Right atrium auricular region (tissue), 2 donors: ENCODE data around the gene AMPD2. TPM values are rescaled to one million over a fixed set of nuclear protein-coding genes. Genes with fewer than 3 reads are reported as not detected.

Experiments
- DNase-seq: peaks from one replicate; pipeline ENCODE4 v3.0.0-alpha.2; 2019; ENCODE audit warnings: low spot score
- H3K27ac ChIP-seq, 2 donors: fragments of 200-600 bp; sonication (generic); 1 replicate in 1 of 2; 2 replicates in 1 of 2; pipeline ENCODE4 v1.5.1; 2016 to 2019
- H3K27me3 ChIP-seq, 2 donors: fragments of 200-600 bp; sonication (generic); one replicate each; pipeline versions ENCODE4 v1.5.1 to v1.6.0; 2017 to 2019
- H3K36me3 ChIP-seq: fragments of 200-600 bp; sonication (generic); one replicate; pipeline ENCODE4 v1.5.1; 2016
- H3K4me1 ChIP-seq, 2 donors: fragments of 200-600 bp; sonication (generic); one replicate each; pipeline versions ENCODE4 v1.5.1 to v1.6.0; 2017 to 2019
- H3K4me3 ChIP-seq, 2 donors: fragments of 200-600 bp; sonication (generic); 1 replicate in 1 of 2; 2 replicates in 1 of 2; pipeline ENCODE4 v1.5.1; 2017 to 2019; ENCODE audit warnings: mild to moderate bottlenecking in 1 of 2, moderate library complexity in 1 of 2
- H3K9me3 ChIP-seq, 2 donors: fragments of 200-600 bp; sonication (generic); one replicate each; pipeline ENCODE4 v1.5.1; 2019
- total RNA-seq, 2 donors: library from RNA; depleted of rRNA; stranded (reverse); fragments of >200 nt; gene quantifications; one replicate each; pipeline ENCODE4 v1.1.0, GENCODE V29; 2016
- TF ChIP-seq, protein P1 (sequence below), 2 donors: fragments of 200-600 bp; sonication (generic); IDR thresholded peaks; one replicate each; pipeline ENCODE4 v1.5.1; 2019; ENCODE audit warnings: antibody characterized with exemption in 2 of 2

The AMPD2 gene
- total RNA-seq, 2 donors from 2014 or later: 16.1 to 17.9 TPM

DNA sequence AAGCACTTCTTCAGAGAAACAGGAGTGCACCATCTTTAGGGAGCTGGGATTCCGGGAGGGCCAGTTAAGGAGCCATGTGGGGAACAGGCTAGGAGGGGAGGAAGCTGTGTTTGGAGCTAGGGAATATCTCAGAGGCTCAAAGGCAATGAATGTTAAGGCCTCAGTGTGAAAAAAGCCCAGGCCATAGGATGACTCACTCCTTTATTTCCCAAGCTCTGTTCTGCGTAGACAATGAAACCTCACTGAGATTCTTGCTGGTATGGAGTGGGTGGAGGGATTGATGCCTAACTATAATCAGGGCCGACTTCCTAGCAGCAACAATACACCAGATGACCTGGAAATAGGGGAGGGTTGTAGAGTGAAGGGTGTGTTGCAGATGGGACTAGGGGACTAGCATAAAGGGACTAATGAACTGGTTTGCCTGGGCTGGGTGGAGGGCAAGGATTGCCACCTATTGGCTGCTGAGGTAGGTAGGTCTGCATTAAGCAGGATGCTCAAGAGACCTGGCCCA is 2.3 kb upstream of the AMPD2 start:
- peak overlapping the region; percentile 35 to 37 for H3K27ac ChIP-seq
- no peaks in the 10 kb centered on the region for H3K27me3 ChIP-seq
- TF ChIP-seq, protein P1, sequence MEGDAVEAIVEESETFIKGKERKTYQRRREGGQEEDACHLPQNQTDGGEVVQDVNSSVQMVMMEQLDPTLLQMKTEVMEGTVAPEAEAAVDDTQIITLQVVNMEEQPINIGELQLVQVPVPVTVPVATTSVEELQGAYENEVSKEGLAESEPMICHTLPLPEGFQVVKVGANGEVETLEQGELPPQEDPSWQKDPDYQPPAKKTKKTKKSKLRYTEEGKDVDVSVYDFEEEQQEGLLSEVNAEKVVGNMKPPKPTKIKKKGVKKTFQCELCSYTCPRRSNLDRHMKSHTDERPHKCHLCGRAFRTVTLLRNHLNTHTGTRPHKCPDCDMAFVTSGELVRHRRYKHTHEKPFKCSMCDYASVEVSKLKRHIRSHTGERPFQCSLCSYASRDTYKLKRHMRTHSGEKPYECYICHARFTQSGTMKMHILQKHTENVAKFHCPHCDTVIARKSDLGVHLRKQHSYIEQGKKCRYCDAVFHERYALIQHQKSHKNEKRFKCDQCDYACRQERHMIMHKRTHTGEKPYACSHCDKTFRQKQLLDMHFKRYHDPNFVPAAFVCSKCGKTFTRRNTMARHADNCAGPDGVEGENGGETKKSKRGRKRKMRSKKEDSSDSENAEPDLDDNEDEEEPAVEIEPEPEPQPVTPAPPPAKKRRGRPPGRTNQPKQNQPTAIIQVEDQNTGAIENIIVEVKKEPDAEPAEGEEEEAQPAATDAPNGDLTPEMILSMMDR (IDR thresholded peaks at IDR 0.05): no peak
- H3K4me3 ChIP-seq: no peak overlapping the region
- no peak for DNase-seq
- H3K36me3 ChIP-seq: no peaks in the 10 kb centered on the region
- H3K9me3 ChIP-seq: no peaks in the 10 kb centered on the region
- H3K4me1 ChIP-seq: peaks cover 0 to 37% of the 10 kb centered on the region in 2 donors

DNA sequence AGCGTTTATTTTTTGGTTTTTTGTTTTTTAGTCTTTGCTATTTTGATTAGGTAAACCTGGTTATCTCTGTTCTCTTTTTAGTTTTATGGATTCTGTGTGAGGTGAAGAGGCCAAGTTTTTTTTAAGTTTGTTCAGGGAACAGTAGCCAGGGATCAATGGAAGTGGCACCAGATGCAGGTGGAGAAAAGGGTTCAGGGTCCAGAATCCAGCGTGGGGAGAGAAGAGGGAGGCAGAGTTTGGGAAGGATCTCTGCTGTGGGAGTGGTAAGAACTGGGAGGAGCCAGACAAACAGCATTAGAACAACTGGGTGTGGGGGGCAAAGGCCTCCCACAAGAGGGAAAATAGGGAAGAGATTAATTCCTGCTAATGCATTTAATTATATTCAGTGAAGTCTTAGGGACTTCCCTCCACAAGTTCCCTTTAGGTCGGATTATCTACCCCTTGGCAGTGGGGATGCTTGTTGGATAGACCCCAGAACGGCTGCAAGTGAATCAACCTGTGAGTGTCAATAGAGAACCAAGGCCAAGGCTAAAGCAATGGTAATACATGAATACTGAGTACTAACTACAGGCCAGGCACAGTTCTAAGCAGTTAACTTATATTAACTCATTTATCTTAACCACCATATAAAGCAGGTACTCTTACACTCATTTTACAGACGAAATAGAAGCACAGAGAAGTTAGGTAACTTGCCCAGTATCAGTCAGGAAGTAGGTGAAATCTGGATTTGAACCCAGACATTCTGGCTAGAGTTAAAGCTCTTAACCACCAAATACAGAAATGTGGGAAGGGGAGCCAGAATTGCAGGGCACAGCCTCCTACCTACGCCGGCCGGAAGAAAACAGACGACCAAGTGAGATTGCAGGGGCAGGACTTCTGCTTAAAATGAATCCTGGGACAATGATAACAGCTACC is 719 bp upstream of the AMPD2 start:
- no peaks in the 10 kb centered on the region for H3K27me3 ChIP-seq
- no peaks in the 10 kb centered on the region for H3K9me3 ChIP-seq
- no peaks in the 10 kb centered on the region for H3K36me3 ChIP-seq
- TF ChIP-seq, protein P1 (IDR thresholded peaks at IDR 0.05): no peak
- no peak for DNase-seq
- peak overlapping the region; percentile 79 to 85 for H3K27ac ChIP-seq
- H3K4me1 ChIP-seq: peaks cover 0 to 53% of the 10 kb centered on the region in 2 donors
- H3K4me3 ChIP-seq: peak overlapping the region; percentile 51 to 59

DNA sequence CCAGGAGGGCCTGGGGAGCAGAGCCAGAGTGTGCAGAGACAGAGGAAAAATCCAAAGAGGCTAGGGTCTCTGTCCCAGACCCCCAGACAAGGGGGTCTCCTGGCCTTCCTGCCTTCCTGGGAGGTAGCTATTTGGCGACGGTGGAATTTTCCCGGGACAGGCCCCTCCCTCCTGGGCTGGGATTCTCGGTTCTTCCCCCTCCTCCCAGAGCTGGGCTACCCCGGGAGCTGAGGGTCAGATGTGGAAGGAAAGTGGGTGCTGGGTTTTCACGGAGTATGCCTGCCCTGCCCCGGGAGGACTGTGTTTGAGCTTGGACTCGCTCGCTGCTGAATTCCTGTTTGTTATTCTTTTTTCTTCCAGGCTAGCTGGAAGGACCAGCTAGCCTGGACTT is 759 bp downstream of the AMPD2 start:
- no peak for DNase-seq
- TF ChIP-seq, protein P1 (IDR thresholded peaks at IDR 0.05): no peak
- H3K4me3 ChIP-seq: peak overlapping the region; percentile 51 to 59

DNA sequence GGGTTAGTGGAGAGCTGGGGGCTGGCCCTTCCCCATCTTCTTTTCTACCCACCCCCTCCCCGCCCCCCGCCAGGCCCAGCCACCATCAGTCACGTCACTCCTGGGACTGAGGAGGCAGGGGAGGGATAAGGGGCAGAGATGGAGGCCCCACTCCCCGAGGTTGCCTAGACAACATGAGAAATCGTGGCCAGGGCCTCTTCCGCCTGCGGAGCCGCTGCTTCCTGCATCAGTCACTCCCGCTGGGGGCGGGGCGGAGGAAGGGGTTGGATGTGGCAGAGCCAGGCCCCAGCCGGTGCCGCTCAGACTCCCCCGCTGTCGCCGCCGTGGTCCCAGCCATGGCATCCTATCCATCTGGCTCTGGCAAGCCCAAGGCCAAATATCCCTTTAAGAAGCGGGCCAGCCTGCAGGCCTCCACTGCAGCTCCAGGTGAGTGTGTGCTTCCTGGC is 1.2 kb downstream of the AMPD2 start:
- Histone ChIP-seq H3K27me3 (no peaks in the 10 kb centered on the region), H3K36me3 (no peaks in the 10 kb centered on the region), H3K4me1 (peaks cover 0 to 64% of the 10 kb centered on the region in 2 donors), H3K27ac (peak overlapping the region; percentile 79 to 85), H3K9me3 (no peaks in the 10 kb centered on the region), H3K4me3 (peak overlapping the region; percentile 51 to 59)
- TF ChIP-seq, protein P1 (IDR thresholded peaks at IDR 0.05): no peak
- peak; percentile 96 for DNase-seq

More for the DNA sequence above, 759 bp downstream of the AMPD2 start:
- no peaks in the 10 kb centered on the region for H3K36me3 ChIP-seq
- H3K4me1 ChIP-seq: peaks cover 0 to 63% of the 10 kb centered on the region in 2 donors
- no peaks in the 10 kb centered on the region for H3K9me3 ChIP-seq
- peak overlapping the region; percentile 79 to 85 for H3K27ac ChIP-seq
- no peaks in the 10 kb centered on the region for H3K27me3 ChIP-seq

DNA sequence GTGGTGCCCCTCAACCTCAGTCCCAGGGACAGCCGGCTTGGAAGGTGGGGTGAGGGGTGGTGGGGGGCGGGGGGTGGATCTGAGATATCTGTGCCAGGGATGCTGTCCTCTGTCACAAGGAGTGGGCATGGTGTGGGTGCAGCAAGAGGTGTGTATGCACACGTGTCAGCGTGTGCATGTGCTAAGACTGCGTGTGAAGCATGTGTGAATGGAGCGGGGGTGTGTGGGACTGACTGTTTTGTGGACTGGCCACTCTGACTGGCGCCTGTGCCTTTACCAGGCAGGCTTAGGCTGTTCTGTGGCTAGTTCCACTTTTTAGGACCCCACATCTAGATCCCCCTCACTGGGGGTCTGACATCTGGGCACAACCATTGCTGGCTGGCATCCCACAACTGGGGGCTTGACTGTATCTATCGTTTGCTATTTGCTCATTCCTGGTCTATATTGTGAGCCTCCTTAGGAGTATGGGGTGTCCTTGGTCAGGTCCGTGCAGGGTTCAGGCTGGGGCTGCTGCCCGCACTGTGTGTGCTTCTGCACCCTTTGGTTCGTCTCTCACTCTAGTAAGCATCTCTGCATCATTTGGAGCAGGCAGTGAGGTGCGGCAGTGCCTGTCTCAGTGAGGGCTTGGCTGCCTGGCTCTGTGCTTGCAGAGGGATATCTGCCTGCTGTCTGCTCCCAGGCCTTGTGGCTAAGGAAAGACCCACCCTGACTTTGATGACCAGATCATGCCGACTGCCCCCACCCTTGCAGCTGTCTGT is 1.9 kb downstream of the AMPD2 start:
- no peaks in the 10 kb centered on the region for H3K9me3 ChIP-seq
- peaks cover 0 to 64% of the 10 kb centered on the region in 2 donors for H3K4me1 ChIP-seq
- H3K36me3 ChIP-seq: peaks cover under 1% of the 10 kb centered on the region
- TF ChIP-seq, protein P1 (IDR thresholded peaks at IDR 0.05): no peak
- no peaks in the 10 kb centered on the region for H3K27me3 ChIP-seq
- peak overlapping the region; percentile 79 to 85 for H3K27ac ChIP-seq
- peak overlapping the region; percentile 51 to 59 for H3K4me3 ChIP-seq
- peak; percentile 56 for DNase-seq
